ENCODE data around the gene ZNF217.
"Not testable (repeated sequence)": the region's sequence is repeated elsewhere in the genome, so short reads cannot be mapped to it uniquely, and the experiment has no call there.

ZNF217 gene

DNA sequence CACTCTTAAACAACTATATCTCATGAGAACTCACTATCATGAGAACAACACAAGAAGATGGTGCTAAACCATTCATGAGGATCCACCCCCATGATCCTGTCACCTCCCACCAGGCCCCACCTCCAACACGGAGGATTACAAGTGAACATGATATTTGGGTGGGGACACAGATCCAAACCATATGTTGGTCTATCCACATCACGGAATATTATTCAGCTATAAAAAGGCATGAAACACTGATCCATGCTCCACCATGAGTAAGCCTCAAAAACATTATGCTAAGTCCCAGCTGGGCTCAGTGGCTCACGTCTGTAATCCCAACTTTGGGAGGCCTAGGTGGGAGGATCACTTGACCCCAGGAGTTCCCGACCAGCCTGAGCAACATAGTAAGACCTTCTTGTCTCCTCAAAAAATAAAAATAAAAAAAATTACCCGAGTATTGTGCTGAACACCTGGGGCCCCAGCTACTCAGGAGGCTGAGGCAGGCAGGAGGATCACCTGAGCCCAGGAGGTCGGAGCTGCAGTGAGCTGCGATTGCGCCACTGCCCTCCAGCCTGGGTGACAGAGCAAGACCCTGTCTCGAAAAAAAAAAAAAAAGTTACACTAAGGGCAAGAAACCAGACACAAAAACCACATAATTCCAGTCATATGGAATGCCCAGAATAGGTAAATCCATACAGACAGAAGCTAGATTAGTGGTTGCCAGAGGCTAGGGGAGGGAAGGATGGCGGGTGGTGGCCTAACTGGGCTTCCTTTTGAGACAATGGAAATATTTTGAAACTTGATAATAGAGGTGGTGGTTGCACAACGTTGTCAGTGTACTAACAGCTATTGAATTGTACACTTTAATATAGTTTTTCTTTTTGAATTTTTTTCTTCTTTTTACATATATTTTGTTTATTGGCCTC lies 43.1 kb downstream of the ZNF217 start:
- no peaks in the 10 kb centered on the region for H3K79me2 ChIP-seq (ENCODE audit: insufficient read depth, low read length)
- no peak overlapping the region for H2AFZ ChIP-seq (ENCODE audit: low read length)
- H3K4me3 ChIP-seq (ENCODE audit: low read length, poor library complexity, severe bottlenecking): no peak overlapping the region
- no peaks in the 10 kb centered on the region for H3K9me2 ChIP-seq (replicated peaks; ENCODE audit: low read depth, low read length)
- TF ChIP-seq EZH2phosphoT487 (IDR thresholded peaks at IDR 0.05; ENCODE audit: borderline replicate concordance): no peak
- TF ChIP-seq, protein P1, sequence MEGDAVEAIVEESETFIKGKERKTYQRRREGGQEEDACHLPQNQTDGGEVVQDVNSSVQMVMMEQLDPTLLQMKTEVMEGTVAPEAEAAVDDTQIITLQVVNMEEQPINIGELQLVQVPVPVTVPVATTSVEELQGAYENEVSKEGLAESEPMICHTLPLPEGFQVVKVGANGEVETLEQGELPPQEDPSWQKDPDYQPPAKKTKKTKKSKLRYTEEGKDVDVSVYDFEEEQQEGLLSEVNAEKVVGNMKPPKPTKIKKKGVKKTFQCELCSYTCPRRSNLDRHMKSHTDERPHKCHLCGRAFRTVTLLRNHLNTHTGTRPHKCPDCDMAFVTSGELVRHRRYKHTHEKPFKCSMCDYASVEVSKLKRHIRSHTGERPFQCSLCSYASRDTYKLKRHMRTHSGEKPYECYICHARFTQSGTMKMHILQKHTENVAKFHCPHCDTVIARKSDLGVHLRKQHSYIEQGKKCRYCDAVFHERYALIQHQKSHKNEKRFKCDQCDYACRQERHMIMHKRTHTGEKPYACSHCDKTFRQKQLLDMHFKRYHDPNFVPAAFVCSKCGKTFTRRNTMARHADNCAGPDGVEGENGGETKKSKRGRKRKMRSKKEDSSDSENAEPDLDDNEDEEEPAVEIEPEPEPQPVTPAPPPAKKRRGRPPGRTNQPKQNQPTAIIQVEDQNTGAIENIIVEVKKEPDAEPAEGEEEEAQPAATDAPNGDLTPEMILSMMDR (conservative IDR thresholded peaks at IDR 0.05; ENCODE audit: low read length): no peak
- no peaks in the 10 kb centered on the region for H4K20me1 ChIP-seq (ENCODE audit: insufficient read depth, low read length, poor library complexity, severe bottlenecking)
- H3K9ac ChIP-seq (ENCODE audit: low read depth, low read length, poor library complexity, severe bottlenecking): no peak overlapping the region
- H3F3A ChIP-seq (ENCODE audit: low read depth): no peaks in the 10 kb centered on the region
- no peak overlapping the region for H3K4me2 ChIP-seq (ENCODE audit: low read depth, low read length, poor library complexity, severe bottlenecking)
- H3K9me3 ChIP-seq (ENCODE audit: insufficient read depth, low read depth, low read length): no peaks in the 10 kb centered on the region
- H3K27me3 ChIP-seq (ENCODE audit: insufficient read depth, low read length, poor library complexity, severe bottlenecking): no peaks in the 10 kb centered on the region
- no peaks in the 10 kb centered on the region for H3K4me1 ChIP-seq (ENCODE audit: insufficient read depth, low read length, poor library complexity, severe bottlenecking)
- no peaks in the 10 kb centered on the region for H3K36me3 ChIP-seq (ENCODE audit: insufficient read depth, low read length)

DNA sequence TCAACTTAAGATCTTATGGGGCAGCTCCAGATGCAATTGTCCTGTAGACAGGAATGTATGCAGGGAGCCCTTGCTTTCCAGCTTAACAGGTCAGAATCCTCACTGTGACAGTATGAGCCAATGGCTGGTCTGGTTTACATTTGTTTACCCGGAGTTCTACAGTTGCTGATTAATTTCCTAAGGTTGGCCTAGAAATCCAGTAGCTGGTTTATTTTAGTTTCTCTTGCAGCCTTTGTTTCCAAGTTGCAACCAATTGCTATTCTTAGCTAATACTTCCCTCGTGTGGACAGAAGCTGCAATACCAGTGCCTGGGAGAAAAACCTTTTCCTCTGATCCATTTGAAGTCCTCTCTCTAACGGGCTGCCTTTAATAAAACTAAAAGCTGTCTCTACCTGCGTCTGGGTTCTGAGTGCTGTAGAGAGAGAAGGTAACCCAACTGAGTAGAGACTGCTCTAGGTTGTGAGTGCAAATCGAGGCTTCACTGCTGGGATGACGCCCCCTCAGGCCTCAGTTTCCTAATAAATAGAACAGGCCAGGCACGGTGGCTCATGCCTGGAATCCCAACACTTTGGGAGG lies 45.9 kb downstream of the ZNF217 start:
- TF ChIP-seq EZH2phosphoT487 (IDR thresholded peaks at IDR 0.05; ENCODE audit: borderline replicate concordance): no peak
- TF ChIP-seq, protein P1 (conservative IDR thresholded peaks at IDR 0.05; ENCODE audit: low read length): peak; percentile 93
- Histone ChIP-seq H4K20me1 (ENCODE audit: insufficient read depth, low read length, poor library complexity, severe bottlenecking) (no peaks in the 10 kb centered on the region), H2AFZ (ENCODE audit: low read length) (peak overlapping the region; percentile 50; the same call in 1 of the 2 replicates), H3K79me2 (ENCODE audit: insufficient read depth, low read length) (no peaks in the 10 kb centered on the region), H3K36me3 (ENCODE audit: insufficient read depth, low read length) (no peaks in the 10 kb centered on the region), H3K9me2 (replicated peaks; ENCODE audit: low read depth, low read length) (no peaks in the 10 kb centered on the region), H3K9ac (ENCODE audit: low read depth, low read length, poor library complexity, severe bottlenecking) (no peak overlapping the region), H3K4me3 (ENCODE audit: low read length, poor library complexity, severe bottlenecking) (no peak overlapping the region), H3K4me1 (ENCODE audit: insufficient read depth, low read length, poor library complexity, severe bottlenecking) (no peaks in the 10 kb centered on the region), H3F3A (ENCODE audit: low read depth) (no peaks in the 10 kb centered on the region), H3K27me3 (ENCODE audit: insufficient read depth, low read length, poor library complexity, severe bottlenecking) (no peaks in the 10 kb centered on the region), H3K9me3 (ENCODE audit: insufficient read depth, low read depth, low read length) (no peaks in the 10 kb centered on the region), H3K4me2 (ENCODE audit: low read depth, low read length, poor library complexity, severe bottlenecking) (no peak overlapping the region)

DNA sequence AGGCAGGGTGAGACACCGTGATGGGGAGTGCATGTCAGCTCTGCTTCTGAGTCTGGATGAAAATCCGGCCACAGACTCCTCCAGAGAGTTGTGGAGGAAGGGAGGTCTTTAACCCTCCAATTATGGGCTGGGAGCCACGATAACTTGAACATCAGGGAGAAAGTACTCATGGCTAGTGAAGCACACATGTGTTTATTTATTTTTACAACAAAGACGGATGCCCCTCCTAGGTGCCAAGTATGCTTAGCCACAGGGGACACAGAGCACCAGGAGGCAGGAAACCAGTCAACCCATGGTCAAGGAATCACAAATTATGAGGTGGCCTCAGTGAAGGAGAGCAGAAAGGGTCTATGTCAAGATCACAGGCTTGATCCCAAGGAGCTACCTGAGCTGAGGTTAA lies 54.1 kb downstream of the ZNF217 start:
- Histone ChIP-seq H4K20me1 (ENCODE audit: insufficient read depth, low read length, poor library complexity, severe bottlenecking) (no peaks in the 10 kb centered on the region), H3K4me3 (ENCODE audit: low read length, poor library complexity, severe bottlenecking) (no peak overlapping the region), H3K27me3 (ENCODE audit: insufficient read depth, low read length, poor library complexity, severe bottlenecking) (no peaks in the 10 kb centered on the region), H3K4me2 (ENCODE audit: low read depth, low read length, poor library complexity, severe bottlenecking) (no peak overlapping the region), H3K9ac (ENCODE audit: low read depth, low read length, poor library complexity, severe bottlenecking) (no peak overlapping the region), H3F3A (ENCODE audit: low read depth) (no peaks in the 10 kb centered on the region), H3K79me2 (ENCODE audit: insufficient read depth, low read length) (no peaks in the 10 kb centered on the region), H3K36me3 (ENCODE audit: insufficient read depth, low read length) (no peaks in the 10 kb centered on the region), H3K4me1 (ENCODE audit: insufficient read depth, low read length, poor library complexity, severe bottlenecking) (no peaks in the 10 kb centered on the region), H3K9me3 (ENCODE audit: insufficient read depth, low read depth, low read length) (no peaks in the 10 kb centered on the region), H2AFZ (ENCODE audit: low read length) (no peak overlapping the region), H3K9me2 (replicated peaks; ENCODE audit: low read depth, low read length) (no peaks in the 10 kb centered on the region)
- no peak for TF ChIP-seq EZH2phosphoT487 (IDR thresholded peaks at IDR 0.05; ENCODE audit: borderline replicate concordance)
- TF ChIP-seq, protein P1 (conservative IDR thresholded peaks at IDR 0.05; ENCODE audit: low read length): no peak

DNA sequence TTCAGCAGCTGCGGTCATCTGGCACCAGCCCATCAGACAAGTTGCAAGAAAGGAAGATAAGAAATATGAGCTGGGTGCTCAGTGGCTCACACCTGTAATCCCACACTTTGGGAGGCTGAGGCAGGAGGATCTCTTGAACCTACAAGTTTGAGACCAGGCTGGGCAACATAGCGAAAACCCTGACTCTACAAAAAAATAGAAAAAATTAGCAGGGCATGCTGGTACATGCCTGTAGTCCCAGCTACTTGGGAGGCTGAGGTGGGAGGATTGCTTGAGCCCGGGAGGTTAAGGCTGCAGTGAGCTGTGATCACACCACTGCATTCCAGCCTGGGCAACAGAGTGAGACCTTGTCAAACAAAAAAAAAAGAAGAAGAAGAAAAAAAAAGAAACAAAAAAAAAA lies 57.3 kb downstream of the ZNF217 start:
- not testable (repeated sequence) for H3K4me1 ChIP-seq (ENCODE audit: insufficient read depth, low read length, poor library complexity, severe bottlenecking); H3K9me3 ChIP-seq (ENCODE audit: insufficient read depth, low read depth, low read length); H2AFZ ChIP-seq (ENCODE audit: low read length); H3K9ac ChIP-seq (ENCODE audit: low read depth, low read length, poor library complexity, severe bottlenecking); H3K4me3 ChIP-seq (ENCODE audit: low read length, poor library complexity, severe bottlenecking); H3K4me2 ChIP-seq (ENCODE audit: low read depth, low read length, poor library complexity, severe bottlenecking); H3K27me3 ChIP-seq (ENCODE audit: insufficient read depth, low read length, poor library complexity, severe bottlenecking); H3K9me2 ChIP-seq (replicated peaks; ENCODE audit: low read depth, low read length); H3F3A ChIP-seq (ENCODE audit: low read depth); H3K79me2 ChIP-seq (ENCODE audit: insufficient read depth, low read length); H4K20me1 ChIP-seq (ENCODE audit: insufficient read depth, low read length, poor library complexity, severe bottlenecking); H3K36me3 ChIP-seq (ENCODE audit: insufficient read depth, low read length)

All from Loucy (cell line).